Endodermal cell (in vitro differentiated cells): Measurements from ENCODE around the gene MYRIP. TPM values are rescaled to one million over a fixed set of nuclear protein-coding genes. Genes with fewer than 3 reads are reported as not detected.
"Not testable (repeated sequence)": the region's sequence is repeated elsewhere in the genome, so short reads cannot be mapped to it uniquely, and the experiment has no call there.

Source experiments
- DNase-seq: peaks from one replicate; pipeline ENCODE4 v3.0.0-alpha.2; 2017
- H3K27ac ChIP-seq: 2 replicates; pipeline ENCODE4 v1.5.1; 2013; ENCODE audit warnings: mild to moderate bottlenecking, low read depth, low read length, moderate library complexity
- H3K27me3 ChIP-seq: 2 replicates; pipeline ENCODE4 v1.6.1; 2013; ENCODE audit warnings: mild to moderate bottlenecking, low read length, moderate library complexity; ENCODE audit not compliant: insufficient read depth, control insufficient read depth, poor library complexity, severe bottlenecking
- H3K36me3 ChIP-seq: 2 replicates; pipeline ENCODE4 v1.7.0; 2013; ENCODE audit warnings: mild to moderate bottlenecking, low read length, moderate library complexity; ENCODE audit not compliant: control insufficient read depth, insufficient read depth
- H3K4me1 ChIP-seq: one replicate; pipeline ENCODE4 v1.7.0; 2013; ENCODE audit warnings: low read length; ENCODE audit not compliant: control insufficient read depth, insufficient read depth
- H3K4me3 ChIP-seq: 2 replicates; pipeline ENCODE4 v1.5.1; 2013; ENCODE audit warnings: mild to moderate bottlenecking, low read length, moderate library complexity
- H3K9ac ChIP-seq: 2 replicates; pipeline ENCODE4 v1.6.1; 2013; ENCODE audit warnings: mild to moderate bottlenecking, low read length, moderate library complexity; ENCODE audit not compliant: poor library complexity, severe bottlenecking; ENCODE audit errors: extremely low read depth
- H3K9me3 ChIP-seq: 2 replicates; pipeline ENCODE4 v1.6.1; 2013; ENCODE audit warnings: mild to moderate bottlenecking, low read length, moderate library complexity; ENCODE audit not compliant: control insufficient read depth
- H3K27ac Mint-ChIP-seq: 2 replicates; pipeline ENCODE4 v1.8.0; 2020; ENCODE audit warnings: mixed read lengths
- H3K27me3 Mint-ChIP-seq: 2 replicates; pipeline ENCODE4 v1.8.0; 2021; ENCODE audit warnings: mild to moderate bottlenecking, mixed read lengths; ENCODE audit not compliant: insufficient read depth
- H3K36me3 Mint-ChIP-seq: 2 replicates; pipeline ENCODE4 v1.8.0; 2020; ENCODE audit warnings: low read depth, mixed read lengths
- H3K4me1 Mint-ChIP-seq: 2 replicates; pipeline ENCODE4 v1.8.0; 2020; ENCODE audit warnings: mixed read lengths
- H3K4me3 Mint-ChIP-seq: 2 replicates; pipeline ENCODE4 v1.8.0; 2020; ENCODE audit warnings: mild to moderate bottlenecking, moderate library complexity, mixed read lengths
- H3K9me3 Mint-ChIP-seq: 2 replicates; pipeline ENCODE4 v1.8.0; 2020; ENCODE audit warnings: mild to moderate bottlenecking, mixed read lengths
- CTCF ChIP-seq: fragments of 200-600 bp; sonication (generic); conservative IDR thresholded peaks from 2 replicates; pipeline ENCODE4 v1.5.0; 2021; ENCODE audit warnings: antibody characterized with exemption, mild to moderate bottlenecking
- WGBS, 2 experiments: methylation state at CpG; one replicate each; pipeline versions ENCODE4 v1.1.5 to v1.1.7; 2013; ENCODE audit warnings: missing lambda C conversion rate in 2 of 2, mixed read lengths in 1 of 2; ENCODE audit not compliant: insufficient coverage in 1 of 2, insufficient read length in 1 of 2; 5-methylcytosine and 5-hydroxymethylcytosine counted together
- total RNA-seq, 2 donors: library from RNA; stranded (reverse); fragmentation: NEBNext Ultra II Directional in 1 of 2; extraction: Animal tissue kit (Norgen Biotek cat#: 25700) in 1 of 2; gene quantifications; 2 replicates in 1 of 2; 3 replicates in 1 of 2; pipeline ENCODE4 v1.2.1, GENCODE V29; 2021

Gene MYRIP
- total RNA-seq, 2 donors from 2014 or later, result 4.3 to 4.6 TPM

- TF ChIP-seq CTCF, result no peak
- Histone ChIP-seq H3K4me1 (peaks cover 4% of the 10 kb centered on the region), H3K27ac (no peak overlapping the region), H3K4me3 (no peak overlapping the region), H3K9me3 (peaks cover 16% of the 10 kb centered on the region), H3K9ac (no peak overlapping the region), H3K27me3 (no peaks in the 10 kb centered on the region), H3K36me3 (no peaks in the 10 kb centered on the region)
- DNase-seq, result no peak
- Mint-ChIP-seq H3K27ac (no peak overlapping the region), H3K4me1 (peaks cover 8% of the 10 kb centered on the region), H3K36me3 (no peaks in the 10 kb centered on the region), H3K4me3 (no peak overlapping the region), H3K9me3 (peaks cover 22% of the 10 kb centered on the region), H3K27me3 (no peaks in the 10 kb centered on the region)
These were observed 46.0 kb upstream of the MYRIP start for GRCh38 chr3:39763390-39763789.

- H3K4me3 ChIP-seq, result no peak overlapping the region
- Mint-ChIP-seq H3K4me1 (peaks cover 8% of the 10 kb centered on the region), H3K9me3 (peaks cover 22% of the 10 kb centered on the region), H3K4me3 (no peak overlapping the region), H3K36me3 (no peaks in the 10 kb centered on the region), H3K27ac (no peak overlapping the region), H3K27me3 (no peaks in the 10 kb centered on the region)
- H3K4me1 ChIP-seq, result peaks cover 4% of the 10 kb centered on the region
- peaks cover 16% of the 10 kb centered on the region for H3K9me3 ChIP-seq
- DNase-seq, result no peak
- H3K9ac ChIP-seq, result no peak overlapping the region
- H3K27me3 ChIP-seq, result no peaks in the 10 kb centered on the region
- TF ChIP-seq CTCF, result no peak
- H3K27ac ChIP-seq, result no peak overlapping the region
- H3K36me3 ChIP-seq, result no peaks in the 10 kb centered on the region
These were observed 43.8 kb upstream of the MYRIP start for GRCh38 chr3:39765575-39765974.

- no peak for TF ChIP-seq CTCF
- no peak for DNase-seq
- H3K4me3 ChIP-seq, result no peak overlapping the region
- no peaks in the 10 kb centered on the region for H3K27me3 Mint-ChIP-seq
- peaks cover 16% of the 10 kb centered on the region for H3K9me3 ChIP-seq
- no peaks in the 10 kb centered on the region for H3K36me3 ChIP-seq
- no peak overlapping the region for H3K9ac ChIP-seq
- no peaks in the 10 kb centered on the region for H3K36me3 Mint-ChIP-seq
- H3K4me1 ChIP-seq, result no peaks in the 10 kb centered on the region
- H3K27ac ChIP-seq, result no peak overlapping the region
- no peaks in the 10 kb centered on the region for H3K27me3 ChIP-seq
- 67 to 77% methylated on average over 1 of the region's 1 CpG for WGBS, 2 experiments
- peaks cover 22% of the 10 kb centered on the region for H3K9me3 Mint-ChIP-seq
- no peak overlapping the region for H3K4me3 Mint-ChIP-seq
- H3K4me1 Mint-ChIP-seq, result peaks cover 4% of the 10 kb centered on the region
- H3K27ac Mint-ChIP-seq, result no peak overlapping the region
These were observed 43.0 kb upstream of the MYRIP start for GRCh38 chr3:39766433-39766832.

- H3K4me1 Mint-ChIP-seq, DNase-seq, H3K4me3 ChIP-seq, H3K27ac Mint-ChIP-seq, H3K27me3 ChIP-seq, H3K27ac ChIP-seq, H3K4me1 ChIP-seq, H3K36me3 ChIP-seq, H3K9ac ChIP-seq, H3K36me3 Mint-ChIP-seq, H3K4me3 Mint-ChIP-seq, H3K27me3 Mint-ChIP-seq: not testable (repeated sequence)
- H3K9me3 Mint-ChIP-seq, result peaks cover 22% of the 10 kb centered on the region
- peaks cover 16% of the 10 kb centered on the region for H3K9me3 ChIP-seq
These were observed 42.5 kb upstream of the MYRIP start for GRCh38 chr3:39766909-39767308.

- H3K27ac Mint-ChIP-seq, result not testable (repeated sequence)
These were observed 31.2 kb upstream of the MYRIP start for GRCh38 chr3:39778168-39778567.

More at GRCh38 chr3:39778168-39778567, 31.2 kb upstream of the MYRIP start:
- H3K9ac ChIP-seq, H3K27ac ChIP-seq, H3K4me1 Mint-ChIP-seq, H3K27me3 ChIP-seq, H3K36me3 ChIP-seq, H3K36me3 Mint-ChIP-seq, H3K4me1 ChIP-seq, H3K4me3 ChIP-seq, DNase-seq, H3K9me3 ChIP-seq, H3K4me3 Mint-ChIP-seq, H3K27me3 Mint-ChIP-seq: not testable (repeated sequence)
- 89% methylated on average over 5 of the region's 5 CpGs; no CpG with 5 or more reads in 1 of the 2 experiments for whole genome bisulfite sequencing, 2 experiments
- H3K9me3 Mint-ChIP-seq, result peaks cover 29% of the 10 kb centered on the region
